SK-MEL-5 (cell line): ENCODE data around the gene CALHM5. TPM values are rescaled to one million over a fixed set of nuclear protein-coding genes. Genes with fewer than 3 reads are reported as not detected.

Source experiments
- DNase-seq: peaks from one replicate; pipeline ENCODE4 v3.0.0-alpha.2; 2016; ENCODE audit warnings: low read depth, low spot score
- in situ Hi-C: cut with HindIII; loops from 2 replicates; pipeline ENCODE4 v1.10.0; 2016; ENCODE audit warnings: low sequenced_read_pairs, high pct_unique_total_duplicates, low pct_unique_long_range_greater_than_20kb
- total RNA-seq: library from RNA; depleted of rRNA; stranded (reverse); fragments of >200 nt; shearing (Covaris generic); gene quantifications from 2 replicates; pipeline ENCODE4 v1.2.3, GENCODE V29; 2014; rRNA removed

Gene CALHM5
- total RNA-seq, 1 experiment from 2014 or later, result not detected

GRCh38 chr6:116564311-116564710 lies 52.9 kb downstream of the CALHM5 start:
- DNase-seq, result no peak
- in situ Hi-C loops, result no loop called here

GRCh38 chr6:116564921-116565872 lies 53.8 kb downstream of the CALHM5 start:
- DNase-seq, result no peak

GRCh38 chr6:116568111-116568510 lies 56.7 kb downstream of the CALHM5 start:
- DNase-seq, result no peak
- in situ Hi-C loops, result no loop called here

More at GRCh38 chr6:116564921-116565872, 53.8 kb downstream of the CALHM5 start:
- in situ Hi-C loops, result no loop called here

GRCh38 chr6:116568821-116569755 lies 57.6 kb downstream of the CALHM5 start:
- in situ Hi-C loops, result no loop called here

GRCh38 chr6:116570856-116571682 lies 59.6 kb downstream of the CALHM5 start, which contains the start of gene RWDD1:
RWDD1 (plus strand) TSS chr6:116571504; CDS start chr6:116571583, 79 bp downstream.
- in situ Hi-C loops, result no loop called here
- peak; percentile 98 for DNase-seq

More at GRCh38 chr6:116568821-116569755, 57.6 kb downstream of the CALHM5 start:
- DNase-seq, result no peak

GRCh38 chr6:116571683-116572000 lies 60.2 kb downstream of the CALHM5 start:
- in situ Hi-C loops, result no loop called here

GRCh38 chr6:116572162-116572561 lies 60.7 kb downstream of the CALHM5 start:
- in situ Hi-C loops, result no loop called here
- peak; percentile 39 for DNase-seq

More at GRCh38 chr6:116571683-116572000, 60.2 kb downstream of the CALHM5 start:
- DNase-seq, result no peak

Other genes starting within 250 kb of the CALHM5 start
- 37.4 and 40.2 TPM in 2 replicates for gene TSPYL1, start 231.7 kb upstream of the CALHM5 start, total RNA-seq
- 0.40 and 1.0 TPM in 2 replicates for gene DSE, start 140.7 kb upstream of the CALHM5 start, total RNA-seq
- 0.56 and 2.1 TPM in 2 replicates for gene CALHM6, start 50.3 kb upstream of the CALHM5 start, total RNA-seq
- gene TRAPPC3L, start 34.0 kb downstream of the CALHM5 start, total RNA-seq, result 0.21 TPM in 1 of 2 replicates, not detected in the other
- gene CALHM4, start 42.1 kb downstream of the CALHM5 start, total RNA-seq, result 0.16 TPM in 1 of 2 replicates, not detected in the other
- 53.8 and 57.2 TPM in 2 replicates for gene RWDD1, start 59.9 kb downstream of the CALHM5 start, total RNA-seq
- gene RSPH4A, start 104.8 kb downstream of the CALHM5 start, total RNA-seq, result 0.21 TPM in 1 of 2 replicates, not detected in the other
- 14.1 and 15.9 TPM in 2 replicates for gene ZUP1, start 157.1 kb downstream of the CALHM5 start, total RNA-seq
- gene KPNA5, start 169.6 kb downstream of the CALHM5 start, total RNA-seq, result 8.6 and 9.9 TPM in 2 replicates